Stimulated activated CD4-positive, alpha-beta T cell treated with anti-CD3 and anti-CD28 coated beads, TNF-alpha, amount 100 ng/mL, for 4 hours (primary cell): Measurements from ENCODE around the gene VWDE.

Source experiments
- DNase-seq, 3 experiments: peaks; one replicate each; pipeline ENCODE4 v3.0.0-alpha.2; 2020; ENCODE audit warnings: low read depth in 3 of 3

VWDE gene

DNA sequence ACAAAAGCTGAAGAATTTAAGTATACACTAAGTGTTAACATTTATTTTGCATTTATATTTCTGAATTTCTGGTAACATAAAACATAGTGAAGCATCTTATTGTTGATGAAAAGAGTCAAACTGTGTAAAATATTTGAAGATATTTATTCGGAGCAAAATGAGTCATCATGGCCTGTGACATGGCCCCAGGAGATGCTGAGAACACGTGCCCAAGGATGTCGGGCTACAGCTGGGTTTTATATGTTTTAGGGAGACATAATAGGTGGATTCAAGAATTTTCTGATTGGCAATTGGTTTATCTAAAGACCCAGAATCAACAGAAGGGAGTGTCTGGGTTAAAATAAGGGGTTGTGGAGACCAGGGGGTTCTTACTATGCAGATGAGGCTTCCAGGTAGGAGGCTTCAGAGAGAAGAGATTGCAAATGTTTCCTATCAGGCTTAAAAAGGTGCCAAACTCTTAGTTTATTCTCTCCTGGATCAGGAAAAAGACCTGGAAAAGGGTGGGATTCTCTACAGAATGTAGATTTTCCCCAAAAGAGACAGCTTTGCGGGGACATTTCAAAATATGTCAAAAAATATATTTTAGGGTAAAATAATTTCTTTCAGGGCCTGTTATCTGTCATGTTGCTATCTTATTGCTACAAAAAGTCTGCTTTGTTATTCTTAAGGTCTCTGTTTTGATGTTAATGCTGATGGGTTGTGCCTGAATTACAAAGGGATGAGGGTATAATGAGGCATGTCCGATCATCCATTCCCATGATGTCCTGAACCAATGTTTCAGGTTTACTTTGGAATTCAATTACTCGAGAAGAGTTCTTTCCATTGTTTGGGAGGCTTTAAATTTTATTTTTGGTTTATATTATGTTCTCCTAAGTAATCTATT is 74.5 kb downstream of the VWDE start:
- DNase-seq: no peak

DNA sequence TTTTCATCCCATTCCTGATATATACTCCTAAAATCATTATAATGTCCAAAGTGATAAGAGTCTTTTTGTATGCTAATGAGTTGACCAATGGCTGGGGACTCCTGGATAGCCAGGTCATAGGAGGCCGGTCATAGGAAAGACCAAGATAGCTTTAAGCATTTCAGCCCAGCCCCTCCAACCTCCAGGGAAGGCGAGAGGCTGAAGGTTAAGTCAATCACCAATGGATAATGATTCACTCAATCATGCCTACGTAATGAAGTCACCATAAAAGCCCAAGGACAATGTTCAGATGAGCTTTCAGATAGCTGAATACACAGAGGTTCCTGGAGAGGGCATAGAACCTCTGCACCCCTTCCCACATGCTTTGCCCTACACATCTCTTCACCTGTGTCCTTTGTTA is 75.7 kb downstream of the VWDE start:
- DNase-seq: no peak

GRCh38 chr7:12325646-12326045 is 78.0 kb downstream of the VWDE start:
- no peak for DNase-seq

- no peak for DNase-seq
Observed at GRCh38 chr7:12323415-12323814, 80.2 kb downstream of the VWDE start.

- no peak for DNase-seq
Observed at GRCh38 chr7:12322903-12323300, 80.8 kb downstream of the VWDE start.

- DNase-seq: no peak
Observed at GRCh38 chr7:12322284-12322902, 81.3 kb downstream of the VWDE start.

DNA sequence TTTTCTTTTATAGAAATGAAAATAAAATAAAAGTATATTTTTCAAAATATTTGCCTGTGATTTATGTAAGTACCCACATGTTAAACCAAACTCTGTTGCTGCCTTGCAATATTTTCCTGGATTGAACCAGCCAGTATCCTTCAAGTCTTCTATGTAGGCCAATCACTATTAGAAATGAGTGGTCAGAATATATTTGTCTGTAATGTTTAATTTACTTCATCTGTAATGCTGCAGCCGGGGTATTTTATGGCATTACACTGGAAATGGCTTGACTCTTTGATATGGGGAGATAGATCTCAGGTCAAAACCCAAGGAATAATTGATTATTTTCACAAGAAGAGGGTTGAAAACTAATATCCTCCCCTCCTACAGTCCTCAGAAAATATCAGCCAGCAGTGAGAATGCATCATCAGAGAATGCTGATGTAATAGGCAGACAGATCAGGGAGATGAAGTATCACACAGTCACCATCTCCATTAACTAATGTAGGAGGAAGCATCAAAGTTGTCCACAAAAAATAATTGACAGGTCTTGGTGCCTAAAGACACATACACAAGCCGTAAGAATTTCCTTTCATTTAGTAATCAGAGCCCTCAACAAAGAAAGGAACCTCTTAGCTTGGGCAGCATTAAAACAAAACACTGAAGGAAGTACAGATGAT is 82.5 kb downstream of the VWDE start:
- DNase-seq: no peak

GRCh38 chr7:12320241-12320986 is 83.3 kb downstream of the VWDE start:
- DNase-seq: no peak

- no peak for DNase-seq
Observed at GRCh38 chr7:12317675-12318074, 86.0 kb downstream of the VWDE start.

GRCh38 chr7:12316925-12317324 is 86.7 kb downstream of the VWDE start:
- DNase-seq: no peak

DNA sequence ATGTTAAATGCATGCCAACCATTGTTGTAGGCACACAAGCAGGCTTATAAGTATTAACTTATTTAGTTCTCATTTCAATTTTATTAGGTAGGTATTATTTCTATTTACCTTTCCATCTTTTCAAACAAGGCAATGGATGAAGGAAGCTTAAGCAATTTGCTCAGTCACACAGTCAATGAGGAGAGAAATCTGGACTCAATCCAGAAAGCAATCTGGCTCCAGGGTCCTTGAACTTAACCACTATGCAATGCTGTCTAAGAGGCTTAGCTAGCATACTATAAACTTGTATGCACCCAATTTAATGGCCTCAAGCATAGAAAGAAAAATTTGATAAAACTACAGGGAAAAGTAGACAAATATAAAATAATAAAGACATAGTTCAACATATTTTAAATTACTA is 88.6 kb downstream of the VWDE start:
- DNase-seq: no peak

- DNase-seq: no peak
Observed at GRCh38 chr7:12314199-12314598, 89.5 kb downstream of the VWDE start.

- DNase-seq: no peak
Observed at GRCh38 chr7:12305502-12305901, 98.2 kb downstream of the VWDE start.

- no peak for DNase-seq
Observed at GRCh38 chr7:12303495-12303894, 100.2 kb downstream of the VWDE start.

GRCh38 chr7:12303062-12303461 is 100.6 kb downstream of the VWDE start:
- no peak for DNase-seq

GRCh38 chr7:12300415-12300814 is 103.2 kb downstream of the VWDE start:
- no peak for DNase-seq

- DNase-seq: no peak
Observed at GRCh38 chr7:12299367-12299766, 104.3 kb downstream of the VWDE start.

- no peak for DNase-seq
Observed at GRCh38 chr7:12297283-12298108, 106.2 kb downstream of the VWDE start.

DNA sequence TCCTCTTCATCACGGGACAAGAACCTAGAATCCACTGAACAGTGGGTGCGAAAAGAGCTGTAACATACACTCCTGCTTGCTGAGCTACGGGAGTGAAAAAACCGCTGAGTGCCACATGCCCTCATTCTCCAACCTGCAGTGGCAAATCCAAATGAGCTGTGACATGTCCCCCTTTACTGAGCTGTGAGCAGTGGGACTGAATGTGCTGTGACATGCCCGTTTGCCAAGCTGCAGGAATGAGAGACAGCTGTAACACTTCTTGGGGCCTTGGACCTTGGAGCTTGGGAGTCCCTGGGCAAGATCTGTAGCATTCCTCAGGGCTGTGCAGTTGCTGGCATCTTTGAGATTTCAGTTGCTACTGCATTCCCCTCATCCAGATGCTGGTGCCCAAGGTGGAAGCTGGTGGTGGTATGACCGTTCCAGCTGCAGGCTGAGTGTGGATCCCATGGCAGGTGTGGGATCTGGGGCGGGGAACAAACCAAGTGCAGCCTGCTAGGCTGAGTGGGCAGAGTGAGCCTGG is 107.6 kb downstream of the VWDE start:
- no peak for DNase-seq

- no peak for DNase-seq
Observed at GRCh38 chr7:12294701-12295100, 109.0 kb downstream of the VWDE start.

- DNase-seq: no peak
Observed at GRCh38 chr7:12291870-12292269, 111.8 kb downstream of the VWDE start.
